GM19452 (cell line): ENCODE data around the gene CA12.
"Not testable (repeated sequence)": the region's sequence is repeated elsewhere in the genome, so short reads cannot be mapped to it uniquely, and the experiment has no call there.

Experiments used
- ATAC-seq: cut with Tn5 transposase; IDR thresholded peaks from one replicate; pipeline ENCODE4 v1.9.1; 2021; ENCODE audit not compliant: unreplicated experiment

Gene CA12

GRCh38 chr15:63339006-63339766, 42.5 kb downstream of the CA12 start:
- ATAC-seq = no peak

GRCh38 chr15:63338170-63338569, 43.5 kb downstream of the CA12 start:
- ATAC-seq = no peak

- no peak for ATAC-seq
These were observed 44.6 kb downstream of the CA12 start for GRCh38 chr15:63337046-63337445.

- no peak for ATAC-seq
These were observed 46.0 kb downstream of the CA12 start for GRCh38 chr15:63335543-63336240.

- ATAC-seq = no peak
These were observed 46.8 kb downstream of the CA12 start for GRCh38 chr15:63334821-63335220.

- no peak for ATAC-seq
These were observed 49.1 kb downstream of the CA12 start for GRCh38 chr15:63332367-63333124.

- no peak for ATAC-seq
These were observed 50.2 kb downstream of the CA12 start for GRCh38 chr15:63331456-63331855.

- no peak for ATAC-seq
These were observed 50.7 kb downstream of the CA12 start for GRCh38 chr15:63330926-63331325.

GRCh38 chr15:63329567-63330350, 51.9 kb downstream of the CA12 start:
- ATAC-seq = no peak

GRCh38 chr15:63327648-63328421, 53.8 kb downstream of the CA12 start:
- no peak for ATAC-seq

GRCh38 chr15:63324770-63325169, 56.9 kb downstream of the CA12 start:
- no peak for ATAC-seq

- no peak for ATAC-seq
These were observed 57.7 kb downstream of the CA12 start for GRCh38 chr15:63323798-63324563.

- no peak for ATAC-seq
These were observed 59.1 kb downstream of the CA12 start for GRCh38 chr15:63322541-63322940.

GRCh38 chr15:63321462-63321861, 60.2 kb downstream of the CA12 start:
- ATAC-seq = no peak

- not testable (repeated sequence) for ATAC-seq
These were observed 60.7 kb downstream of the CA12 start for GRCh38 chr15:63320981-63321380.

- ATAC-seq = not testable (repeated sequence)
These were observed 61.2 kb downstream of the CA12 start for GRCh38 chr15:63320446-63320845.

- ATAC-seq = no peak
These were observed 62.6 kb downstream of the CA12 start for GRCh38 chr15:63319065-63319464.

- ATAC-seq = no peak
These were observed 63.3 kb downstream of the CA12 start for GRCh38 chr15:63318344-63318743.

GRCh38 chr15:63314409-63314808, 67.2 kb downstream of the CA12 start:
- no peak for ATAC-seq
